Endometrium (tissue), 2 donors: Measurements from ENCODE around the gene CASP14.
"Not testable (repeated sequence)": the region's sequence is repeated elsewhere in the genome, so short reads cannot be mapped to it uniquely, and the experiment has no call there.

ENCODE experiments used
- FAIRE-seq: peaks from 2 replicates; lab custom pipeline; 2012; peaks lifted over from hg19 to GRCh38; lab: Jason Lieb, UNC
- donor health status: control.
- donor health status: control.

The CASP14 gene

GRCh38 chr19:15048885-15049541 is at the start of gene CASP14:
Gene CASP14 (plus strand): TSS chr19:15049480. CDS start chr19:15052252, 2,772 bp downstream.
- FAIRE-seq: no peak

- no peak for FAIRE-seq
Measured at GRCh38 chr19:15008308-15008707, 41.0 kb upstream of the CASP14 start.

- no peak for FAIRE-seq
Measured at GRCh38 chr19:15010501-15011300, 38.6 kb upstream of the CASP14 start.

- FAIRE-seq: no peak
Measured at GRCh38 chr19:15014579-15014978, 34.7 kb upstream of the CASP14 start.

GRCh38 chr19:15015946-15016542 is 33.2 kb upstream of the CASP14 start:
- no peak for FAIRE-seq

GRCh38 chr19:15018836-15019235 is 30.4 kb upstream of the CASP14 start:
- not testable (repeated sequence) for FAIRE-seq

- no peak for FAIRE-seq
Measured at GRCh38 chr19:15021286-15022007, 27.8 kb upstream of the CASP14 start.

GRCh38 chr19:15022752-15023151 is 26.5 kb upstream of the CASP14 start:
- no peak for FAIRE-seq

GRCh38 chr19:15025217-15025616 is 24.1 kb upstream of the CASP14 start:
- no peak for FAIRE-seq

GRCh38 chr19:15028490-15028889 is 20.8 kb upstream of the CASP14 start:
- FAIRE-seq: no peak

- FAIRE-seq: no peak
Measured at GRCh38 chr19:15031675-15032074, 17.6 kb upstream of the CASP14 start.

- no peak for FAIRE-seq
Measured at GRCh38 chr19:15035795-15036311, 13.4 kb upstream of the CASP14 start.

GRCh38 chr19:15037586-15037985 is 11.7 kb upstream of the CASP14 start:
- no peak for FAIRE-seq

GRCh38 chr19:15038294-15038693 is 11.0 kb upstream of the CASP14 start:
- FAIRE-seq: no peak

- no peak for FAIRE-seq
Measured at GRCh38 chr19:15042003-15042402, 7.3 kb upstream of the CASP14 start.

GRCh38 chr19:15042826-15043225 is 6.5 kb upstream of the CASP14 start:
- FAIRE-seq: no peak

GRCh38 chr19:15045506-15045905 is 3.8 kb upstream of the CASP14 start:
- FAIRE-seq: no peak

GRCh38 chr19:15047680-15048079 is 1.6 kb upstream of the CASP14 start:
- FAIRE-seq: no peak

- FAIRE-seq: no peak
Measured at GRCh38 chr19:15048128-15048527, 1.2 kb upstream of the CASP14 start.

GRCh38 chr19:15050639-15051038 is 1.4 kb downstream of the CASP14 start:
- no peak for FAIRE-seq

- no peak for FAIRE-seq
Measured at GRCh38 chr19:15062036-15062435, 12.8 kb downstream of the CASP14 start.

GRCh38 chr19:15070386-15070785 is 21.1 kb downstream of the CASP14 start:
- not testable (repeated sequence) for FAIRE-seq
